NCI-H82 treated with DMSO at 0.1 percent for 48 hours (cell line): ENCODE measurements around the gene HMCN2.

Experiments
- DNase-seq: peaks from one replicate; lab custom pipeline; 2025; ENCODE audit not compliant: unreplicated experiment; lab: John Stamatoyannopoulos, UW

Gene HMCN2

DNA sequence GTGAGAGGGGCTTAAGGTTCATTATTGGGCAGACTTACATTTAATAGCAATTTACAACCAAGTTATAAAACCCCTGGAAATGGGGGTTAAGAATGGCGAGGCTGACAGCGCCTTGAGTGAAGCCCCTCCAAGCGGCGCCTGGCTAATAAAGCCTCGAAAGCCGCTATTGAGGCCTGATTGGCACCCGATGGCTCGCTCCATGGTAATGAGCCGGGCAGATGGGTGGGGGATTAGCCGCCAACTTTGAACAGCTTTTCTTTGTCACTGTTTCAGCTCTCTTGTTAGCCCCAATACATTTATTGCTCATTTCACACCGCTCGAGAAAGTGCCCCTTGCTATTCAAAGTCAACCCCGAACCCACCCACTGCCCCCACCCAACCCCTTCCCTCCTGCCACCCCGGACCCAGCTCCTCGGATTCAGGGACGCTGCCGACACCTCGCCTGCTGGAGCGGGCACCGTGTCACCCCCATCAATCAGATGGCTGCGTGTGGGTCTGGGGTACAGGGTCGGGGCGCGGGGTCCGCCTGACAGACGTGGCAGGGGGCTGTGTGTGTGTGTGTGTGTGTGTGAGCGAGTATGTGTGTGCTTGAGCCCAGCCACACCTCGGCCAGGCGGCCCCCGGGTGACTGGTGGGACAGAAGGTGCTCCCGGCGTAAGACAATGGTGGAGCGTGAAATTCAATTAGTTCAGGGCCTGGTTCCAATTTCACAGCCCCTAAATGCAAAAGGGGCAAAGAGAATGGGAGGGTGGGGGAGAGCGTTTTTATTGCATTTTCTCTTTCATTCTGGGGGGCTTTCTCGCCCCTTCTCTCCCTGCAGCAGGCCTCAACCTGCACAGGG lies 213.4 kb downstream of the HMCN2 start:
- peak; percentile 94 for DNase-seq

DNA sequence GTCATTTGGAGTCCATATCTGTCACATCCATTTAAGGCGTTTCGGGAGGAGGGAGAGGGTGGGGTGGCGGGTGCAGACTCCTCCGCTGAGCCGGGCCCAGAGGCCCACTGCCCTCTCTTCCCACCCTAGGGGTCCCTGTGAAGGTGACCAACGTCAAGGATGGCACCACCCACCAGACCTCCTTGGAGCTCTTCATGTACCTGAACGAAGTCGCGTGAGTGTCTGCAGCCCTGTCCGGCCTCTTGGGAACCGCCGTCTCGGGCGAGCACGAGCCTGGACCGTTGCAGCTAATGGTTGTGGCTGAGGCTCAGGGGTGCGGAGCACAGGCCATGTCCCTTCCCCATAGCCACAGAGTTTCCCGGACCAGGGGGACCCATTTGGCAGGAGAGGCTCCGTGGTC lies 214.0 kb downstream of the HMCN2 start:
- DNase-seq: no peak

DNA sequence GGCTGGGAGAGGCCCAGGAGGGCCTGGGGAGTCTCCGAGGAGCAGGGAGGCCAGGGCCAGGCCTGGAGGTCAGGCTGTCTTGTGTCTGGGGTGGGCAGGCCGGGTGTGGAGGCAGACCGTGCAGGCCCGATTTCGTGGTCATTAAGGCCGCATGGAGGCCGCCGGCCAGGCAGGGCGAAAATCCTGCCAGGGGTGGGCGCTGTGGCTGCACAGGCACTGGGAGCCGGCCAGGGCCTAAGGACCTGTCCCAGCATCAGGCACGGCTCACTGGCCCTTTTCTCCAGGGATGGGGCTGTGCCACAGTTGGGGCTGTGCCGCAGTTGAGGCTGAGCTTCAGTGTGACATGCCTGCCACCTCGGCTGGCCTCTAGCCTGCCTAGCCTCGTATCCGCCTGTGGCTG lies 215.1 kb downstream of the HMCN2 start:
- DNase-seq: no peak

DNA sequence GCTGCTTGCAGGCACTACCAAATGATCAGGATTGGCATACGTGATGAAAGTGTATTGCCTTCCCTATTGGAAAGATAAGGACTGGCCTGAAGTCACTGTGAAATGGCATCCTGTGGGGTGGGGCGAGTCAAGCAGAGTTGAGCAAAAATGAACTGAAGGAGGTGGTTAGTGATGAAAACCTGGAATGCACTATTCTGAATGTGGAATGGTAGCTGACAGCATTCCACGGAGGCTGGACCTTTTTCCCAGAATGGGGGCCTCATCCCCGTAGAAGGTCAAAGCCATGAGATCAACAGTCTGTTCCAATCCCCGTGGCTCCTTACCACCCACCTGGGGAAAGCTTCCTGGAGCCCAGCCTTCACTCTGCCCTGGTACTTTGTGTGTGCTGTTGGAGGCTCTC lies 216.9 kb downstream of the HMCN2 start:
- DNase-seq: no peak

DNA sequence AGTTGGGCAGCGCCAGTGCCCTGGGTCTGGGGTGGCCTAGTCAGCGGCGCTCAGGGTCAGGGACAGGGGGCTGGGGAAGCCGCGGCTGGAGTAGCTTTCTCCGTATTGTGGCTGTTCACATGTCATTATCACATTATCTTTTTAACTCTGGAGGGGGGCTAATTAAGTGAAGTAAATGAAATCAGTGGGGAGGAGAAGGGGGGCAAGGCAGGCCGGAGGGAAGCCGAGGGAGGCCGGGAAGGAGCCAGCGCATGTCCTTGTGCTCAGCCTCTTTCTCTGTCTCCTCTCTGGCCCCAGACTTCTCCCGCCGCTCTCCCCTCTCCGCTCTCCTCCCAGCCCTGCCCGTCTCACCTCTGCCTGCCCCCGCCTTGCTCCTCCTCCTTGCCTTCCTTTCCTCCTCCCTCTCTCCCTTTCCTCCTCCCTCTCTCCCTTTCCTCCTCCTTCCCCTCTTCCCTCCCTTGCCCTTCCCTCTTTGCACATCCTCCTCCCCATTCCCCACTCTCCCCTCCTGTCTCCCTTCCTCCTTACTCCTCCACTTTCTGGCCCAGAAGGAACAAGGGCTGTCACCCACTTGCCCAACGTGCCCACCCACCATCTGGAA lies 217.9 kb downstream of the HMCN2 start:
- peak; percentile 79 for DNase-seq
